Mucosa of descending colon (tissue), 3 donors: ENCODE measurements around the gene NEXN. TPM values are rescaled to one million over a fixed set of nuclear protein-coding genes. Genes with fewer than 3 reads are reported as not detected.

Experiments used
- ATAC-seq: fragments of 200-7000 bp; cut with Tn5 transposase; one replicate; pipeline ENCODE4 v1.9.1; 2020; ENCODE audit warnings: mild to moderate bottlenecking, moderate library complexity
- DNase-seq, 3 donors: peaks; one replicate each; pipeline ENCODE4 v3.0.0-alpha.2; 2020
- H3K36me3 ChIP-seq: fragments of 200-600 bp; one replicate; pipeline ENCODE4 v1.8.0; 2021; ENCODE audit warnings: low read depth, mild to moderate bottlenecking
- H3K4me1 ChIP-seq: fragments of 200-600 bp; one replicate; pipeline ENCODE4 v1.8.0; 2021; ENCODE audit warnings: low read depth, mild to moderate bottlenecking
- H3K4me3 ChIP-seq: fragments of 200-600 bp; one replicate; pipeline ENCODE4 v1.8.0; 2021; ENCODE audit warnings: mild to moderate bottlenecking
- H3K9me3 ChIP-seq: fragments of 200-600 bp; one replicate; pipeline ENCODE4 v1.8.0; 2021; ENCODE audit warnings: mild to moderate bottlenecking
- CTCF ChIP-seq: fragments of 200-600 bp; IDR thresholded peaks from one replicate; pipeline ENCODE4 v1.8.0; 2022; ENCODE audit warnings: antibody characterized with exemption, mild to moderate bottlenecking
- intact Hi-C, 2 donors: fragments of 100-400 bp; cut with DNase I in 1 of 2; cut with micrococcal nuclease in 1 of 2; formaldehyde crosslinking; loops; one replicate each; pipeline versions ENCODE4 v1.11.0 to v1.11.1; 2022; cut with DNase I, micrococcal nuclease
- total RNA-seq, 3 donors: library from RNA; stranded (reverse); fragmentation: NEBNext Ultra II Directional in 2 of 3; extraction: Animal tissue kit (Norgen Biotek cat#: 25700) in 2 of 3; gene quantifications; one replicate each; pipeline versions ENCODE4 v1.2.1 to v1.2.4, GENCODE V29; 2021 to 2023
- donor health status: DM: no; HTN: no; CAD: no; lungs with moderate emphysema.
- donor health status: DM: no; HTN: no; CAD: no.
- donor health status: DM: no; HTN: yes; CAD: no.

The NEXN gene
- total RNA-seq, 3 donors from 2014 or later: 2.1 to 49.2 (median 7.2) TPM

DNA sequence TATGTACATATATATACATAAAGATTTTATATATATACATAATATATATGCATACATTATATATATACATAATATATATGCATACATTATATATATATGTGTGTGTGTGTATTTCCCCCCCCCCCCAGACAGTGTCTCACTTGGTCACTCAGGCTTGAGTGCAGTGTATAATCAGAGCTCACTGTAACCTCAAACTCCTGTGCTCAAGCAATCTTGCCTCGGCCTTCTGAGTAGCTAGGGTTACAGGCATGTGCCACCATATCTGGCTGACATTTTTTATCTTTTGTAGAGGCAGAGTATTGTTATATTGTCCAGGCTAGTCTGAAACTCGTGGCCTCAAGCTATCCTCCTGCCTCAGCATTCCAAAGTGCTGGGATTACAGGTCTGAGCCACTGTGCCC lies 99.5 kb downstream of the NEXN start:
- Histone ChIP-seq H3K36me3 (no peaks in the 10 kb centered on the region), H3K4me1 (no peaks in the 10 kb centered on the region), H3K9me3 (no peaks in the 10 kb centered on the region), H3K4me3 (no peak overlapping the region)
- no peak for ATAC-seq
- intact Hi-C loops: no loop called here
- no peak for DNase-seq
- TF ChIP-seq CTCF: no peak

DNA sequence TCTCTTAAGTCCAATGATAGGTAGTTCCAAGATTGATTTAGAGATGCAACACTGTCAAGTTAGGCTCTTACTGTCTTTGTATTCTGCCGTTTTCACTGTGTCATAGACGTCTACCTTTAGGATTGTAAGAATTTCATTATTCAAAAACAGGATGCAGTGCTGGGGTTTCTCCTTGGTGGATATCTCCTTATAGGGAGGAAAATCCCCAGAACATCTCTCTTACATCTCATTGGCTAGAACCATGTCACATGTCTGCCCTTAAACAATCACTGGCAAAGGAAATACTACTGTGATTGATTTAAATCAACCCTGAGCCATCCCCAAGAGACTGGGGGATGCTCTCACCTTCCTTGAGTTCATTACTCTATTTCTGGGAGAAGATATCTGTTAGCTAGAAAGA lies 101.3 kb downstream of the NEXN start:
- Histone ChIP-seq H3K36me3 (no peaks in the 10 kb centered on the region), H3K9me3 (no peaks in the 10 kb centered on the region), H3K4me3 (no peak overlapping the region), H3K4me1 (peaks cover 5% of the 10 kb centered on the region)
- TF ChIP-seq CTCF: no peak
- ATAC-seq: no peak
- intact Hi-C loops: no loop called here
- DNase-seq: no peak

DNA sequence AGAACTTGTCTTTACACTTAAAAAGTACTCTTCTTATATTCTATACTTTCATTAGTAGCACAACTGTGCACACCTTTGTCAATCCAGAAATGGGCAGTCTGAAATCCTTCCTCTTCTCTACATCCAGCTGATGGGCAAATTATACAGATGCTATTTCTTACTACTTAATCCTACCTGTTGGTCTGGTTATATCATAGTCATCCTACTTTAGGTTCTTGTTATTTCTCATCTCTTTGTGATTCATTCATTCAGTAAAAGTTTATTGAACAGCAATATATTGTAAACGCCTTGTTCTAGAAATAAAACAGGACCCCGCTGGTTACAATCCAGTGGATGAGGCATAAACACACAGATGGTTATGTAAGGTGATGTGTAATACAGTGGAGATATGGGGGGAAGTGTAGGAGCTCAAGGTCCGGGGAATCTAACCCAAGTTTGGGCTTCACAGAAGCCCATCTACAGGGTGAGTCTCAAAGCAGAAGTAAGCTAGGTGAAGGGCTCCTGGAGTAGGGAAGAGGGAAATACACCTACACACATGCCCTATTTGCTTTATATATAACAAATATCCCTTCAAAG lies 102.3 kb downstream of the NEXN start:
- Histone ChIP-seq H3K4me3 (no peak overlapping the region), H3K36me3 (no peaks in the 10 kb centered on the region), H3K4me1 (peaks cover 5% of the 10 kb centered on the region), H3K9me3 (no peaks in the 10 kb centered on the region)
- peak; percentile 50 for ATAC-seq
- intact Hi-C loops: no loop called here
- no peak for DNase-seq
- TF ChIP-seq CTCF: no peak

DNA sequence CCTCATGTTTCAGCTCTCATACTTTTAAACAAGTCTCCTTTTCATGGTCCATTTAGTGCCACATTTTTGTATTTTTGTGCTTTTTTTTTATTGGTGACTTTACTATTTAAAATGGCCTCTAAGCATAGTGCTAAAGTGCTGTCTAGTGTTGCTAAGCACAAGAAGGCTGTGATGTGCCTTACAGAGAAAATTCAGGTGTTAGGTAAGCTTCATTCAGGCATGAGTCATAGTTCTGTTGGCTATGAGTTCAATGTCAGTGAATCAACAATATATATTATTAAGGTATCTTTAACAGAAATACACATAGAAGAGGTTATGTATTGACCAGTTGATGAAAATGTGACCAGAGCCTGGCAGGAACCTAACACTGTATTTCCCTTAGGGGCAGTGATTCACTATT lies 103.2 kb downstream of the NEXN start:
- no peaks in the 10 kb centered on the region for H3K36me3 ChIP-seq
- no peak overlapping the region for H3K4me3 ChIP-seq
- peaks cover 5% of the 10 kb centered on the region for H3K4me1 ChIP-seq
- ATAC-seq (peak; percentile 65), DNase-seq (no peak)
- intact Hi-C loops: no loop called here
- no peak for TF ChIP-seq CTCF
- H3K9me3 ChIP-seq: no peaks in the 10 kb centered on the region

Other genes starting within 250 kb of the NEXN start
- 10 to 100 TPM; 29.8 to 58.2 (median 37.0) TPM for gene ZZZ3, start 206.0 kb upstream of the NEXN start, total RNA-seq
- gene USP33, start 128.8 kb upstream of the NEXN start, total RNA-seq: 10 to 100 TPM; 57.1 to 65.0 (median 60.6) TPM
- gene MIGA1, start 109.0 kb upstream of the NEXN start, total RNA-seq: 10 to 100 TPM; 13.2 to 21.1 (median 18.5) TPM
- gene FUBP1, start 90.4 kb downstream of the NEXN start, total RNA-seq: 100 to 1,000 TPM in 1 of 3 donors, 10 to 100 TPM in 2; 86.5 to 105 (median 97.8) TPM
- 10 to 100 TPM; 15.8 to 42.2 (median 19.4) TPM for gene DNAJB4, start 116.3 kb downstream of the NEXN start, total RNA-seq
- gene GIPC2, start 157.3 kb downstream of the NEXN start, total RNA-seq: 10 to 100 TPM; 12.8 to 34.7 (median 27.9) TPM